SK-N-SH (cell line): ENCODE measurements around the gene NACAD. TPM values are rescaled to one million over a fixed set of nuclear protein-coding genes. Genes with fewer than 3 reads are reported as not detected.

Experiments
- CTCF ChIA-PET: fragments of 300-600, 350-600 bp; formaldehyde crosslinking; extraction: SDS; loops from one replicate; lab custom pipeline; 2021; lab: Yijun Ruan, JAX
- POLR2A ChIA-PET: fragments of 350-600 bp; sonication (Branson Sonifier 250); formaldehyde crosslinking; extraction: SDS; loops from one replicate; lab custom pipeline; 2020; ENCODE audit warnings: antibody characterized with exemption, inconsistent platforms; lab: Yijun Ruan, JAX
- DNase-seq: peaks from one replicate; pipeline ENCODE4 v3.0.0; 2012
- H2AFZ ChIP-seq: fragments of 200-600 bp; sonication (generic); 2 replicates; pipeline ENCODE4 v1.8.1; 2016; ENCODE audit warnings: antibody characterized with exemption, mild to moderate bottlenecking, low read depth
- H3F3A ChIP-seq: fragments of 200-600 bp; sonication (generic); replicated peaks from 2 replicates; pipeline ENCODE3; 2016; ENCODE audit warnings: antibody characterized with exemption, mild to moderate bottlenecking; ENCODE audit not compliant: insufficient read depth
- H3K27ac ChIP-seq, 2 experiments: fragments of 200-500 bp in 1 of 2; fragments of 200-600 bp in 1 of 2; sonication (Bioruptor generic) in 1 of 2; sonication (generic), shearing (Covaris generic) in 1 of 2; 2 replicates each; pipeline versions ENCODE4 v1.5.1 to v1.6.1; 2014 to 2016; ENCODE audit warnings: low read depth in 2 of 2, inconsistent platforms in 1 of 2, low read length in 1 of 2, mild to moderate bottlenecking in 1 of 2, mixed read lengths in 1 of 2
- H3K27me3 ChIP-seq: fragments of 200-600 bp; sonication (generic), shearing (Covaris generic); 2 replicates; pipeline ENCODE4 v1.6.1; 2016; ENCODE audit warnings: mixed run types; ENCODE audit not compliant: insufficient read depth
- H3K36me3 ChIP-seq, 2 experiments: fragments of 200-500 bp in 1 of 2; fragments of 200-600 bp in 1 of 2; sonication (Bioruptor generic) in 1 of 2; sonication (generic) in 1 of 2; replicated peaks in 1 of 2; 2 replicates each; pipeline versions ENCODE3 to v1.5.1; 2014 to 2016; ENCODE audit warnings: low read length in 1 of 2, mild to moderate bottlenecking in 1 of 2; ENCODE audit not compliant: insufficient read depth in 2 of 2, control insufficient read depth in 1 of 2
- H3K4me1 ChIP-seq, 2 experiments: fragments of 200-500 bp in 1 of 2; fragments of 200-600 bp in 1 of 2; sonication (Bioruptor generic) in 1 of 2; sonication (generic), shearing (Covaris generic) in 1 of 2; 2 replicates each; pipeline versions ENCODE4 v1.5.1 to v1.6.1; 2014 to 2016; ENCODE audit warnings: low read depth in 1 of 2, low read length in 1 of 2, mixed run types in 1 of 2; ENCODE audit not compliant: insufficient read depth in 2 of 2, control insufficient read depth in 1 of 2
- H3K4me2 ChIP-seq: fragments of 200-600 bp; sonication (generic), shearing (Covaris generic); 2 replicates; pipeline ENCODE4 v1.6.1; 2017; ENCODE audit warnings: mixed run types
- H3K4me3 ChIP-seq, 2 experiments: fragments of 200-500 bp in 1 of 2; fragments of 200-600 bp in 1 of 2; sonication (Bioruptor generic) in 1 of 2; sonication (generic), shearing (Covaris generic) in 1 of 2; 2 replicates each; pipeline versions ENCODE4 v1.5.1 to v1.8.1; 2014 to 2016; ENCODE audit warnings: low read depth in 2 of 2, inconsistent platforms in 1 of 2, low read length in 1 of 2, mild to moderate bottlenecking in 1 of 2, mixed read lengths in 1 of 2, moderate library complexity in 1 of 2
- H3K79me2 ChIP-seq: fragments of 200-600 bp; sonication (generic); 2 replicates; pipeline ENCODE4 v1.8.1; 2017; ENCODE audit warnings: mild to moderate bottlenecking; ENCODE audit not compliant: insufficient read depth
- H3K9ac ChIP-seq: fragments of 200-600 bp; sonication (generic); 2 replicates; pipeline ENCODE4 v1.6.1; 2017; ENCODE audit warnings: mixed run types
- H3K9me2 ChIP-seq: fragments of 200-600 bp; sonication (generic); 2 replicates; pipeline ENCODE4 v1.6.1; 2017; ENCODE audit warnings: mixed run types
- H3K9me3 ChIP-seq: fragments of 200-600 bp; sonication (generic); 2 replicates; pipeline ENCODE4 v1.6.1; 2017; ENCODE audit warnings: mixed run types, mild to moderate bottlenecking, moderate library complexity
- H4K20me1 ChIP-seq: fragments of 200-600 bp; sonication (generic); 2 replicates; pipeline ENCODE4 v1.6.1; 2017; ENCODE audit warnings: mild to moderate bottlenecking, mixed run types; ENCODE audit not compliant: insufficient read depth
- CTCF ChIP-seq: fragments of 200-600 bp; sonication (generic); IDR thresholded peaks from 2 replicates; pipeline ENCODE4 v1.6.1; 2017; ENCODE audit warnings: antibody characterized with exemption, mild to moderate bottlenecking, moderate library complexity
- EP300 ChIP-seq, 2 experiments: IDR thresholded peaks; 2 replicates each; pipeline versions ENCODE4 v1.4.0 to v1.6.1; 2012; ENCODE audit warnings: borderline replicate concordance in 1 of 2, low read depth in 1 of 2, low read length in 1 of 2
- FOSL2 ChIP-seq: IDR thresholded peaks from 2 replicates; pipeline ENCODE4 v1.4.0; 2012; ENCODE audit warnings: low read depth, mild to moderate bottlenecking, moderate library complexity, borderline replicate concordance
- FOXJ3 ChIP-seq: sonication (generic); formaldehyde crosslinking; IDR thresholded peaks from 2 replicates; pipeline ENCODE4 v1.5.1; 2020; ENCODE audit warnings: mild to moderate bottlenecking, missing genetic modification reagents
- FOXM1 ChIP-seq: IDR thresholded peaks from 2 replicates; pipeline ENCODE4 v1.4.0; 2012; ENCODE audit warnings: low read depth, mild to moderate bottlenecking
- IRF3 ChIP-seq: fragments of 150-350 bp; IDR thresholded peaks from 2 replicates; pipeline ENCODE4 v1.6.1; 2016; ENCODE audit warnings: mild to moderate bottlenecking, low read depth, low read length
- JUND ChIP-seq: IDR thresholded peaks from 2 replicates; pipeline ENCODE4 v1.4.0; 2012
- NRF1 ChIP-seq: IDR thresholded peaks from 2 replicates; pipeline ENCODE4 v1.6.1; 2012; ENCODE audit warnings: low read depth, mild to moderate bottlenecking, low read length
- PBX3 ChIP-seq: IDR thresholded peaks from 2 replicates; pipeline ENCODE4; 2012
- POLR2AphosphoS5 ChIP-seq: IDR thresholded peaks from 2 replicates; pipeline ENCODE4 v1.6.1; 2012; ENCODE audit warnings: low read depth, low read length
- RAD21 ChIP-seq: IDR thresholded peaks from 2 replicates; pipeline ENCODE4 v1.6.1; 2012; ENCODE audit warnings: mild to moderate bottlenecking, low read length
- RCOR1 ChIP-seq: fragments of 150-350 bp; IDR thresholded peaks from 2 replicates; pipeline ENCODE4 v1.6.1; 2017; ENCODE audit warnings: antibody characterized with exemption, low read length
- SIN3A ChIP-seq: IDR thresholded peaks from 2 replicates; pipeline ENCODE4 v1.6.1; 2012; ENCODE audit warnings: low read depth, mild to moderate bottlenecking, low read length, moderate library complexity, borderline replicate concordance
- SMC3 ChIP-seq: IDR thresholded peaks from 2 replicates; pipeline ENCODE4 v1.6.1; 2012; ENCODE audit warnings: low read depth, low read length, improper control_type of control experiment
- TCF12 ChIP-seq: IDR thresholded peaks from 2 replicates; pipeline ENCODE4 v1.4.0; 2012
- TEAD4 ChIP-seq: IDR thresholded peaks from 2 replicates; pipeline ENCODE4 v1.4.0; 2012; ENCODE audit warnings: mild to moderate bottlenecking, borderline replicate concordance; ENCODE audit not compliant: insufficient read depth
- USF2 ChIP-seq: fragments of 150-350 bp; IDR thresholded peaks from 2 replicates; pipeline ENCODE4 v1.6.1; 2017; ENCODE audit warnings: antibody characterized with exemption, low read length, low read depth, borderline replicate concordance
- WGBS: methylation state at CpG from one replicate; pipeline ENCODE4 v1.1.6; 2017; ENCODE audit warnings: low lambda C conversion rate; 5-methylcytosine and 5-hydroxymethylcytosine counted together
- polyA plus RNA-seq, 3 experiments: library from polyadenylated mRNA; depleted of rRNA; stranded (reverse); fragments of >200 nt; gene quantifications; 2 replicates each; pipeline ENCODE4 v1.2.3, GENCODE V29; 2012

Gene NACAD
- polyA plus RNA-seq, 1 of the 3 experiments (the other 2 are of a cell fraction) = 2.8 TPM

- H3F3A ChIP-seq = no peaks in the 10 kb centered on the region
- POLR2A ChIA-PET = no interaction called here
- H3K4me1 ChIP-seq = peaks cover 0 to 2% of the 10 kb centered on the region in 2 experiments; a peak in 1 of 4 replicates
- no peaks in the 10 kb centered on the region for H3K27me3 ChIP-seq
- H3K4me3 ChIP-seq = no peak overlapping the region
- H3K79me2 ChIP-seq = peaks cover 64% of the 10 kb centered on the region
- no peaks in the 10 kb centered on the region for H3K9me2 ChIP-seq
- H3K9ac ChIP-seq = no peak overlapping the region
- no peaks in the 10 kb centered on the region for H3K9me3 ChIP-seq
- no peak for DNase-seq
- H3K36me3 ChIP-seq = peaks cover 29 to 59% of the 10 kb centered on the region in 2 experiments
- no peak overlapping the region for H2AFZ ChIP-seq
- no peak overlapping the region for H3K4me2 ChIP-seq
- whole genome bisulfite sequencing = 96% methylated on average over 5 of the region's 5 CpGs
- CTCF ChIA-PET = interaction anchor here (1.0 to 1.6 kb wide), 3 partner anchors 17 to 97 kb away, joined by 3 to 6 read pairs (median 3); no protein-coding TSS in a partner anchor
- peaks cover 23% of the 10 kb centered on the region for H4K20me1 ChIP-seq
- TF ChIP-seq TEAD4 = no peak
- no peak for TF ChIP-seq PBX3
- TF ChIP-seq IRF3 = no peak
- no peak for TF ChIP-seq POLR2AphosphoS5
- no peak overlapping the region for H3K27ac ChIP-seq
These were observed 49.7 kb downstream of the NACAD start for GRCh38 chr7:45039106-45039505.

- Histone ChIP-seq H3K27ac (no peak overlapping the region), H3K4me3 (no peak overlapping the region), H3K27me3 (no peaks in the 10 kb centered on the region), H4K20me1 (peaks cover 23% of the 10 kb centered on the region), H3K9me3 (no peaks in the 10 kb centered on the region), H3K4me1 (peaks cover 11 to 13% of the 10 kb centered on the region in 2 experiments; a peak in 3 of 4 replicates), H3F3A (no peaks in the 10 kb centered on the region), H3K9ac (no peak overlapping the region), H3K9me2 (no peaks in the 10 kb centered on the region), H3K79me2 (peaks cover 69% of the 10 kb centered on the region), H3K36me3 (peaks cover 25 to 48% of the 10 kb centered on the region in 2 experiments), H2AFZ (no peak overlapping the region), H3K4me2 (no peak overlapping the region)
- ChIA-PET CTCF (interaction anchor here (1.4 kb wide), 1 partner anchor 74 kb away, joined by 3 read pairs; the partner anchor contains the start of gene TBRG4), POLR2A (no interaction called here)
- WGBS = 97% methylated on average over 5 of the region's 5 CpGs
- no peak for DNase-seq
- no peak for TF ChIP-seq EP300 (IDR thresholded peaks at IDR 0.05; ENCODE audit: borderline replicate concordance in 1 of 2, low read depth in 1 of 2, low read length in 1 of 2)
- TF ChIP-seq NRF1 = no peak
- no peak for TF ChIP-seq TCF12
- no peak for TF ChIP-seq POLR2AphosphoS5
- no peak for TF ChIP-seq RCOR1
- no peak for TF ChIP-seq SIN3A
- no peak for TF ChIP-seq FOSL2
- TF ChIP-seq USF2 = no peak
- no peak for TF ChIP-seq SMC3
- no peak for TF ChIP-seq CTCF
- TF ChIP-seq RAD21 = no peak
- TF ChIP-seq PBX3 = no peak
- no peak for TF ChIP-seq FOXJ3 (CRISPR knock-in tag)
- no peak for TF ChIP-seq FOXM1
- no peak for TF ChIP-seq JUND
These were observed 50.9 kb downstream of the NACAD start for GRCh38 chr7:45037876-45038275.
